ENCODE measurements around the gene EP400. TPM values are rescaled to one million over a fixed set of nuclear protein-coding genes. Genes with fewer than 3 reads are reported as not detected.

EP400 gene
- total RNA-seq, 2 donors from 2014 or later = 10.5 to 15.5 TPM

DNA sequence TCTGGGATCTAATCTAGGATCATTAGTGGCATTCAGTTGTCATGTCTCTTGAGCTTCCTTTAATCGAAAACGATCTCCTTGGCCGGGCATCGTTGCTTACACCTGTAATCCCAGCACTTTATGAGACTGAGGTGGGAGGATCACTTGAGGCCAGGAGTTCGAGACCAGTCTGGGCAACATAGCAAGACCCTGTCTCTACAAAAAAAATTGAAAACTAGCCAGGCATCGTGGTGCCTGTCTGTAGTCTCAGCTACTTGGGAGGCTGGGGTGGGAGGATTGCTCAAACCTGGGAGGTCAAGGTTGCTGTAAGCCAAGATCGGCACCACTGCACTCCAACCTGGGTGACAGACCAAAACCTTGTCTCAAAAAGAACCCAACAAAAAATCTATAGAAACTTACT is 11.7 kb upstream of the EP400 start:
- TF ChIP-seq, protein P1, sequence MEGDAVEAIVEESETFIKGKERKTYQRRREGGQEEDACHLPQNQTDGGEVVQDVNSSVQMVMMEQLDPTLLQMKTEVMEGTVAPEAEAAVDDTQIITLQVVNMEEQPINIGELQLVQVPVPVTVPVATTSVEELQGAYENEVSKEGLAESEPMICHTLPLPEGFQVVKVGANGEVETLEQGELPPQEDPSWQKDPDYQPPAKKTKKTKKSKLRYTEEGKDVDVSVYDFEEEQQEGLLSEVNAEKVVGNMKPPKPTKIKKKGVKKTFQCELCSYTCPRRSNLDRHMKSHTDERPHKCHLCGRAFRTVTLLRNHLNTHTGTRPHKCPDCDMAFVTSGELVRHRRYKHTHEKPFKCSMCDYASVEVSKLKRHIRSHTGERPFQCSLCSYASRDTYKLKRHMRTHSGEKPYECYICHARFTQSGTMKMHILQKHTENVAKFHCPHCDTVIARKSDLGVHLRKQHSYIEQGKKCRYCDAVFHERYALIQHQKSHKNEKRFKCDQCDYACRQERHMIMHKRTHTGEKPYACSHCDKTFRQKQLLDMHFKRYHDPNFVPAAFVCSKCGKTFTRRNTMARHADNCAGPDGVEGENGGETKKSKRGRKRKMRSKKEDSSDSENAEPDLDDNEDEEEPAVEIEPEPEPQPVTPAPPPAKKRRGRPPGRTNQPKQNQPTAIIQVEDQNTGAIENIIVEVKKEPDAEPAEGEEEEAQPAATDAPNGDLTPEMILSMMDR (IDR thresholded peaks at IDR 0.05) = no peak
- Histone ChIP-seq H3K9me3 (no peaks in the 10 kb centered on the region), H3K27ac (no peak overlapping the region), H3K4me1 (no peaks in the 10 kb centered on the region), H3K36me3 (peaks cover 44% of the 10 kb centered on the region), H3K27me3 (no peaks in the 10 kb centered on the region), H3K4me3 (no peak overlapping the region)
- no peak for DNase-seq (ENCODE audit: low spot score)

DNA sequence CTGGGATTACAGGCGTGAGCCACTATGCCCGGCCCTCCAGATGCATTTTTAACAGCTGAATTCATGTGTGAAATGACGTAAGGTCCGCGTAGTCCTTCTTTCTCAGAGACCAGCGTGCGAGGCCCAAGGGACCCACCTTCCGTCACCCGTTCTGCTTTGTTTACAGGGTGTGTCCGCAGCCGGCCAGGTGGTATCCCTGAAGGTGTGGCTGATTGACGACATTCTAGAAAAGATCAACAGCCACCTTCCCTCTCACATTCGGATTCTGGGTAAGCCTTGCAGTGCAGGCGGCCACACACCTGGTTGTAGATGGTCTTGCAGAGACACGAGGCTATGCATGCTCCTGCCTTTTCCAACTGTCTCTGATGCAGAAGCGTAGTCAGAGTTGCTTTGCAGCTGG is 10.7 kb upstream of the EP400 start:
- Histone ChIP-seq H3K4me3 (no peak overlapping the region), H3K9me3 (no peaks in the 10 kb centered on the region), H3K27me3 (no peaks in the 10 kb centered on the region), H3K27ac (no peak overlapping the region), H3K36me3 (peaks cover 35% of the 10 kb centered on the region), H3K4me1 (no peaks in the 10 kb centered on the region)
- DNase-seq (ENCODE audit: low spot score) = no peak
- TF ChIP-seq, protein P1 (IDR thresholded peaks at IDR 0.05) = no peak

DNA sequence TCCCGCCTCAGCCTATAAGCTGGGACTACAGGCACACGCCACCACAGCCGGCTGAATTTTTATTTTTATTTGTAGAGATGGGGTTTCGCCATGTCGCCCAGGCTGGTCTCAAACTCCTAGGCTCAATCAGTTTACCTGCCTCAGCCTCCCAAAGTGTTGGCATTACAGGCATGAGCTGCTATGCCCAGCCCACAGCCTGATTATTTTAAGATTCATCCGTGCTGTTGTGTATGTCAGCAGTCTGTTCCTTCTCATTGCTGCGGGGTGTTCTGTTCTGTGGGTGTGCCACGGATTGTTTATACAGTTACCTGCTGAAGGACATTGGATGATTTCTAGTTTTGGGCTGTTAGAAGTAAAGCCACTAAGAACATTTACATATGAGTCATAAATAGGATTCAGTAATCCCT is 9.6 kb upstream of the EP400 start:
- Histone ChIP-seq H3K4me3 (no peak overlapping the region), H3K9me3 (no peaks in the 10 kb centered on the region), H3K27me3 (no peaks in the 10 kb centered on the region), H3K4me1 (no peaks in the 10 kb centered on the region), H3K36me3 (peaks cover 30% of the 10 kb centered on the region), H3K27ac (no peak overlapping the region)
- DNase-seq (ENCODE audit: low spot score) = no peak
- TF ChIP-seq, protein P1 (IDR thresholded peaks at IDR 0.05) = no peak

DNA sequence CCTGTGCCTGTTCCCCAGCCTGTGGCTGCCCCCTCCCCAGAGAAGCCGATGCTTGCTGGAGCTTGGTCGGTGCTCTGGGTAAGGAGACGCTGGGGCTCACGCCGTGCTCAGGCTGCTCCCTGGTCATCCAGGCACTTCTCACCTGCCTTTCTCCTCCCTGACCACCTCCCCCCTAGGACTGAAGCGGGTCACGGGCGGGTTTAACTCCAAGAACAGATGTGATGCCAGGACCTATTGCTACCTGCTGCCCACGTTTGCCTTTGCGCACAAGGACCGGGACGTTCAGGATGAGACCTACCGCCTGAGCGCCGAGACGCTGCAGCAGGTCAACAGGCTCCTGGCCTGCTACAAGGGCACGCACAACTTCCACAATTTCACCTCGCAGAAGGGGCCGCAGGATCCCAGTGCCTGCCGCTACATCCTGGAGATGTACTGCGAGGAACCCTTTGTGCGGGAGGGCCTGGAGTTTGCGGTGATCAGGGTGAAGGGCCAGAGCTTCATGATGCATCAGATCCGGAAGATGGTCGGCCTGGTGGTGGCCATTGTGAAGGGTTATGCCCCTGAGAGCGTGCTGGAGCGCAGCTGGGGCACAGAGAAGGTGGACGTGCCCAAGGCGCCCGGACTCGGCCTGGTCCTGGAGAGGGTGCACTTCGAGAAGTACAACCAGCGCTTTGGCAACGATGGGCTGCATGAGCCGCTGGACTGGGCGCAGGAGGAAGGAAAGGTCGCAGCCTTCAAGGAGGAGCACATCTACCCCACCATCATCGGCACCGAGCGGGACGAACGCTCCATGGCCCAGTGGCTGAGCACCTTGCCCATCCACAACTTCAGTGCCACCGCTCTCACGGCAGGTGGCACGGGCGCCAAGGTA is 8.4 kb upstream of the EP400 start:
- Histone ChIP-seq H3K27me3 (no peaks in the 10 kb centered on the region), H3K9me3 (no peaks in the 10 kb centered on the region), H3K27ac (no peak overlapping the region), H3K4me1 (no peaks in the 10 kb centered on the region), H3K36me3 (peaks cover 18% of the 10 kb centered on the region), H3K4me3 (no peak overlapping the region)
- TF ChIP-seq, protein P1 (IDR thresholded peaks at IDR 0.05) = no peak
- DNase-seq (ENCODE audit: low spot score) = no peak

DNA sequence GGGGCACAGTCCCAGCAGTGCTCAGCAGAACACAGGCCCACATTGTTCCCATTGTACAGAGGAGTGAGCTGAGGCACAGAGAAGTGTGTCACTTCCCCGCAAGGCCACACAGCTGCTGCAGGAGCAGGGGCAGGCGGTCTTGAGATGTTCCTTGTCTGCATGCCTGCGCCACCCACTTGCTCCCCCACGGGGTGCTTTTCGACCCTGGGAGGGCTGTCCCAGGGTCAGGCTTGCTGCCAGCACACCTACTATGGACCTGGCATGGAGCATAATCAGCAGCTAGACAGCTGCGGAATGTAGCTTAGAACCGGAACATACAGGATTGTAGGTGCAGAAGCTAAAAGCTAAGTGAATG is 7.8 kb upstream of the EP400 start:
- H3K4me3 ChIP-seq = no peak overlapping the region
- no peak overlapping the region for H3K27ac ChIP-seq
- no peaks in the 10 kb centered on the region for H3K9me3 ChIP-seq
- no peaks in the 10 kb centered on the region for H3K4me1 ChIP-seq
- peaks cover 18% of the 10 kb centered on the region for H3K36me3 ChIP-seq
- TF ChIP-seq, protein P1 (IDR thresholded peaks at IDR 0.05) = no peak
- no peak for DNase-seq (ENCODE audit: low spot score)
- no peaks in the 10 kb centered on the region for H3K27me3 ChIP-seq

DNA sequence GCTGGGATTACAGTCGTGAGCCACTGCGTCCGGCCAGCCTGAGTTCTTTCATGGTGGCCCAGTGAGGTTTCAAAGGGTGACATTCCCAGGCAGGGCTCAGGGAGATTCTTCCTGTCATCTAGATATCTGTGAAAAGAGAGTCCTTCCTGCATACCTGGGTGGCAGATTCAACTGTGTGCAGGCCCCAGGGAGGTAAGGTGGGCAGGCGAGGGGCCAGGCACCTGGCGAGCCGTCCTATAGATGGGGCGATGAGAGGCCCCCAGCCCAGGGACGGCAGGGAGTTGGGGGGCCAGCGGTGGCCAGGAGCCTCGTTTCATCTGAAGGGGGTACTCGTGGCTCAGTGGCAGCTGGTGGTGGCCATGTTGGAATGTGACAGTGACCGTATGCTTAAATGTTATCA is 7.1 kb upstream of the EP400 start:
- no peak for DNase-seq (ENCODE audit: low spot score)
- H3K36me3 ChIP-seq = peaks cover 18% of the 10 kb centered on the region
- TF ChIP-seq, protein P1 (IDR thresholded peaks at IDR 0.05) = no peak
- H3K4me1 ChIP-seq = peaks cover 0 to 4% of the 10 kb centered on the region in 2 donors
- no peak overlapping the region for H3K27ac ChIP-seq
- H3K4me3 ChIP-seq = no peak overlapping the region
- H3K9me3 ChIP-seq = no peaks in the 10 kb centered on the region
- no peaks in the 10 kb centered on the region for H3K27me3 ChIP-seq
